HepG2 (cell line): ENCODE data around the gene PLXNB2. TPM values are rescaled to one million over a fixed set of nuclear protein-coding genes. Genes with fewer than 3 reads are reported as not detected.

Experiments
- ATF7-NPFF ChIP-seq: sonication (generic); formaldehyde crosslinking; IDR thresholded peaks from 2 replicates; pipeline ENCODE4 v1.8.1; 2023; ENCODE audit warnings: mild to moderate bottlenecking, low read depth, missing genetic modification reagents, moderate library complexity
- E2F1 ChIP-seq: sonication (generic); formaldehyde crosslinking; IDR thresholded peaks from 2 replicates; pipeline ENCODE4 v1.5.0; 2020; ENCODE audit warnings: missing genetic modification reagents
- GTF2F1 ChIP-seq: fragments of 150-350 bp; IDR thresholded peaks from 2 replicates; pipeline ENCODE4 v1.6.1; 2014; ENCODE audit warnings: low read length
- POLR2AphosphoS5 ChIP-seq: IDR thresholded peaks from 2 replicates; pipeline ENCODE4 v1.6.1; 2012; ENCODE audit warnings: low read depth, low read length
- SOX13 ChIP-seq, 3 experiments: fragments of 450-650 bp in 1 of 3; sonication (generic) in 1 of 3; formaldehyde crosslinking in 1 of 3; IDR thresholded peaks in 2 of 3; conservative IDR thresholded peaks in 1 of 3; 2 replicates each; pipeline versions ENCODE4 v1.5.0 to v1.6.1; 2016 to 2020; ENCODE audit warnings: antibody characterized with exemption in 1 of 3, mild to moderate bottlenecking in 1 of 3, missing compliant biosample characterization in 1 of 3, missing genetic modification reagents in 1 of 3, moderate library complexity in 1 of 3
- U2AF1 ChIP-seq: fragments of 200-400 bp; formaldehyde crosslinking; optimal IDR thresholded peaks from 2 replicates; pipeline ENCODE3; 2017; ENCODE audit warnings: mild to moderate bottlenecking, low read depth, low read length
- YEATS2 ChIP-seq: sonication (generic); formaldehyde crosslinking; IDR thresholded peaks from 2 replicates; pipeline ENCODE4 v1.4.0; 2020; ENCODE audit warnings: missing genetic modification reagents, borderline replicate concordance
- ZBTB7A ChIP-seq: sonication (generic); formaldehyde crosslinking; IDR thresholded peaks from 2 replicates; pipeline ENCODE4 v1.8.0; 2022; ENCODE audit warnings: mild to moderate bottlenecking, missing genetic modification reagents
- ZNF160 ChIP-seq: sonication (generic); formaldehyde crosslinking; IDR thresholded peaks from 2 replicates; pipeline ENCODE4 v1.8.0; 2022; ENCODE audit warnings: mild to moderate bottlenecking, inconsistent platforms, missing genetic modification reagents
- ZNF24 ChIP-seq: fragments of 450-650 bp; IDR thresholded peaks from 2 replicates; pipeline ENCODE4 v1.6.1; 2017; ENCODE audit warnings: antibody characterized with exemption, mild to moderate bottlenecking
- ZNF710 ChIP-seq: sonication (generic); formaldehyde crosslinking; IDR thresholded peaks from 2 replicates; pipeline ENCODE4 v1.5.0; 2020; ENCODE audit warnings: mild to moderate bottlenecking, missing genetic modification reagents, borderline replicate concordance
- ZSCAN12 ChIP-seq: sonication (generic); formaldehyde crosslinking; IDR thresholded peaks from 2 replicates; pipeline ENCODE4 v1.9.0; 2021; ENCODE audit warnings: mild to moderate bottlenecking, missing genetic modification reagents
- ZSCAN25 ChIP-seq: sonication (generic); formaldehyde crosslinking; IDR thresholded peaks from 2 replicates; pipeline ENCODE4 v1.8.0; 2022; ENCODE audit warnings: mild to moderate bottlenecking, missing genetic modification reagents
- polyA plus RNA-seq, 8 experiments: library from polyadenylated mRNA; depleted of rRNA in 3 of 8; stranded (reverse) in 7 of 8; unstranded in 1 of 8; fragments of >200 nt; fragmentation: Illumina TruSeq in 4 of 8; extraction: Trizol in 4 of 8; gene quantifications; 2 replicates each; pipeline versions ENCODE4 v1.2.1 to v1.2.3, GENCODE V29; 2011 to 2016; ENCODE audit warnings: low read depth in 4 of 8, missing spikeins in 1 of 8, mixed read lengths in 1 of 8; ENCODE audit not compliant: insufficient read depth in 1 of 8
- total RNA-seq, 5 experiments: library from RNA; depleted of rRNA; stranded (reverse); fragments of >200 nt; fragmentation: Illumina TruSeq; extraction: Trizol; gene quantifications; 2 replicates each; pipeline ENCODE4 v1.2.3, GENCODE V29; 2016; ENCODE audit warnings: low read depth in 1 of 5
- TF ChIP-seq, protein P1 (sequence below): sonication (generic); formaldehyde crosslinking; IDR thresholded peaks from 2 replicates; pipeline ENCODE4 v1.4.0; 2020; ENCODE audit warnings: mild to moderate bottlenecking, missing genetic modification reagents
- TF ChIP-seq, protein P2 (sequence below): sonication (generic); formaldehyde crosslinking; IDR thresholded peaks from 2 replicates; pipeline ENCODE4 v1.5.0; 2020; ENCODE audit warnings: missing genetic modification reagents
- TF ChIP-seq, protein P3 (sequence below): IDR thresholded peaks from 2 replicates; pipeline ENCODE4 v1.6.1; 2016; ENCODE audit warnings: low read depth, missing genetic modification reagents, missing compliant biosample characterization

The PLXNB2 gene
- total and polyA plus RNA-seq, 2 of the 13 experiments (the other 11 are each of a cell fraction or from before 2014, with no cell fraction given), result 32.6 to 68.9 TPM

GRCh38 chr22:50244420-50245213 lies 62.8 kb downstream of the PLXNB2 start, which contains the start of gene TUBGCP6 (continued):
- TF ChIP-seq, protein P1, sequence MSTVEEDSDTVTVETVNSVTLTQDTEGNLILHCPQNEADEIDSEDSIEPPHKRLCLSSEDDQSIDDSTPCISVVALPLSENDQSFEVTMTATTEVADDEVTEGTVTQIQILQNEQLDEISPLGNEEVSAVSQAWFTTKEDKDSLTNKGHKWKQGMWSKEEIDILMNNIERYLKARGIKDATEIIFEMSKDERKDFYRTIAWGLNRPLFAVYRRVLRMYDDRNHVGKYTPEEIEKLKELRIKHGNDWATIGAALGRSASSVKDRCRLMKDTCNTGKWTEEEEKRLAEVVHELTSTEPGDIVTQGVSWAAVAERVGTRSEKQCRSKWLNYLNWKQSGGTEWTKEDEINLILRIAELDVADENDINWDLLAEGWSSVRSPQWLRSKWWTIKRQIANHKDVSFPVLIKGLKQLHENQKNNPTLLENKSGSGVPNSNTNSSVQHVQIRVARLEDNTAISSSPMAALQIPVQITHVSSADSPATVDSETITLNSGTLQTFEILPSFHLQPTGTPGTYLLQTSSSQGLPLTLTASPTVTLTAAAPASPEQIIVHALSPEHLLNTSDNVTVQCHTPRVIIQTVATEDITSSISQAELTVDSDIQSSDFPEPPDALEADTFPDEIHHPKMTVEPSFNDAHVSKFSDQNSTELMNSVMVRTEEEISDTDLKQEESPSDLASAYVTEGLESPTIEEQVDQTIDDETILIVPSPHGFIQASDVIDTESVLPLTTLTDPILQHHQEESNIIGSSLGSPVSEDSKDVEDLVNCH (CRISPR knock-in tag), result no peak
- TF ChIP-seq, protein P2, sequence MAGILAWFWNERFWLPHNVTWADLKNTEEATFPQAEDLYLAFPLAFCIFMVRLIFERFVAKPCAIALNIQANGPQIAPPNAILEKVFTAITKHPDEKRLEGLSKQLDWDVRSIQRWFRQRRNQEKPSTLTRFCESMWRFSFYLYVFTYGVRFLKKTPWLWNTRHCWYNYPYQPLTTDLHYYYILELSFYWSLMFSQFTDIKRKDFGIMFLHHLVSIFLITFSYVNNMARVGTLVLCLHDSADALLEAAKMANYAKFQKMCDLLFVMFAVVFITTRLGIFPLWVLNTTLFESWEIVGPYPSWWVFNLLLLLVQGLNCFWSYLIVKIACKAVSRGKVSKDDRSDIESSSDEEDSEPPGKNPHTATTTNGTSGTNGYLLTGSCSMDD (CRISPR knock-in tag), result no peak
- TF ChIP-seq ATF7-NPFF (CRISPR knock-in tag), result peak; percentile 52; the same call in 1 of the 2 replicates
- no peak for TF ChIP-seq E2F1 (CRISPR knock-in tag)
- peak; percentile 85; the same call in 1 of the 2 replicates for TF ChIP-seq ZSCAN12
- TF ChIP-seq YEATS2 (CRISPR knock-in tag), result peak; percentile 97
- TF ChIP-seq ZBTB7A (CRISPR knock-in tag), result peak; percentile 78
- TF ChIP-seq GTF2F1, result no peak
- no peak for TF ChIP-seq U2AF1
- no peak for TF ChIP-seq ZNF710 (CRISPR knock-in tag)
- TF ChIP-seq, protein P3, sequence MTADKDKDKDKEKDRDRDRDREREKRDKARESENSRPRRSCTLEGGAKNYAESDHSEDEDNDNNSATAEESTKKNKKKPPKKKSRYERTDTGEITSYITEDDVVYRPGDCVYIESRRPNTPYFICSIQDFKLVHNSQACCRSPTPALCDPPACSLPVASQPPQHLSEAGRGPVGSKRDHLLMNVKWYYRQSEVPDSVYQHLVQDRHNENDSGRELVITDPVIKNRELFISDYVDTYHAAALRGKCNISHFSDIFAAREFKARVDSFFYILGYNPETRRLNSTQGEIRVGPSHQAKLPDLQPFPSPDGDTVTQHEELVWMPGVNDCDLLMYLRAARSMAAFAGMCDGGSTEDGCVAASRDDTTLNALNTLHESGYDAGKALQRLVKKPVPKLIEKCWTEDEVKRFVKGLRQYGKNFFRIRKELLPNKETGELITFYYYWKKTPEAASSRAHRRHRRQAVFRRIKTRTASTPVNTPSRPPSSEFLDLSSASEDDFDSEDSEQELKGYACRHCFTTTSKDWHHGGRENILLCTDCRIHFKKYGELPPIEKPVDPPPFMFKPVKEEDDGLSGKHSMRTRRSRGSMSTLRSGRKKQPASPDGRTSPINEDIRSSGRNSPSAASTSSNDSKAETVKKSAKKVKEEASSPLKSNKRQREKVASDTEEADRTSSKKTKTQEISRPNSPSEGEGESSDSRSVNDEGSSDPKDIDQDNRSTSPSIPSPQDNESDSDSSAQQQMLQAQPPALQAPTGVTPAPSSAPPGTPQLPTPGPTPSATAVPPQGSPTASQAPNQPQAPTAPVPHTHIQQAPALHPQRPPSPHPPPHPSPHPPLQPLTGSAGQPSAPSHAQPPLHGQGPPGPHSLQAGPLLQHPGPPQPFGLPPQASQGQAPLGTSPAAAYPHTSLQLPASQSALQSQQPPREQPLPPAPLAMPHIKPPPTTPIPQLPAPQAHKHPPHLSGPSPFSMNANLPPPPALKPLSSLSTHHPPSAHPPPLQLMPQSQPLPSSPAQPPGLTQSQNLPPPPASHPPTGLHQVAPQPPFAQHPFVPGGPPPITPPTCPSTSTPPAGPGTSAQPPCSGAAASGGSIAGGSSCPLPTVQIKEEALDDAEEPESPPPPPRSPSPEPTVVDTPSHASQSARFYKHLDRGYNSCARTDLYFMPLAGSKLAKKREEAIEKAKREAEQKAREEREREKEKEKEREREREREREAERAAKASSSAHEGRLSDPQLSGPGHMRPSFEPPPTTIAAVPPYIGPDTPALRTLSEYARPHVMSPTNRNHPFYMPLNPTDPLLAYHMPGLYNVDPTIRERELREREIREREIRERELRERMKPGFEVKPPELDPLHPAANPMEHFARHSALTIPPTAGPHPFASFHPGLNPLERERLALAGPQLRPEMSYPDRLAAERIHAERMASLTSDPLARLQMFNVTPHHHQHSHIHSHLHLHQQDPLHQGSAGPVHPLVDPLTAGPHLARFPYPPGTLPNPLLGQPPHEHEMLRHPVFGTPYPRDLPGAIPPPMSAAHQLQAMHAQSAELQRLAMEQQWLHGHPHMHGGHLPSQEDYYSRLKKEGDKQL (CRISPR knock-in tag), result no peak
- no peak for TF ChIP-seq SOX13 (IDR thresholded peaks at IDR 0.05)
- peak in 1 of 2 experiments; percentile 56; a peak in 2 of 4 replicates for TF ChIP-seq SOX13 (CRISPR knock-in tag; conservative IDR thresholded peaks at IDR 0.05 in 1 of 2, IDR thresholded peaks at IDR 0.05 in 1 of 2)
- peak; percentile 85 for TF ChIP-seq POLR2AphosphoS5
- TF ChIP-seq ZSCAN25 (CRISPR knock-in tag), result no peak; the same call in 1 of the 2 replicates
- TF ChIP-seq ZNF160, result peak; percentile 78
- no peak for TF ChIP-seq ZNF24
